ENCODE data around the gene CCDC158. TPM values are rescaled to one million over a fixed set of nuclear protein-coding genes. Genes with fewer than 3 reads are reported as not detected.
"Not testable (repeated sequence)": the region's sequence is repeated elsewhere in the genome, so short reads cannot be mapped to it uniquely, and the experiment has no call there.

The CCDC158 gene
- total RNA-seq, 1 donor from 2014 or later: 1.1 TPM

- Histone ChIP-seq H3K36me3 (no peaks in the 10 kb centered on the region), H3K4me1 (no peaks in the 10 kb centered on the region), H3K9me3 (peaks cover 4 to 7% of the 10 kb centered on the region in 2 donors), H3K27ac (no peak overlapping the region), H3K27me3 (no peaks in the 10 kb centered on the region), H3K4me3 (no peak overlapping the region)
- no peak for DNase-seq (ENCODE audit: low spot score in 2 of 2)
- intact Hi-C loops (cut with DNase I): no loop called here
- no peak for TF ChIP-seq CTCF (IDR thresholded peaks at IDR 0.05)
Measured at GRCh38 chr4:76298227-76298626, 122.7 kb downstream of the CCDC158 start.

- no peak for DNase-seq (ENCODE audit: low spot score in 2 of 2)
- Histone ChIP-seq H3K4me3 (no peak overlapping the region), H3K36me3 (no peaks in the 10 kb centered on the region), H3K9me3 (peaks cover 4 to 7% of the 10 kb centered on the region in 2 donors), H3K27ac (no peak overlapping the region), H3K27me3 (no peaks in the 10 kb centered on the region), H3K4me1 (no peaks in the 10 kb centered on the region)
- intact Hi-C loops (cut with DNase I): no loop called here
- TF ChIP-seq CTCF (IDR thresholded peaks at IDR 0.05): no peak
Measured at GRCh38 chr4:76296286-76296820, 124.6 kb downstream of the CCDC158 start.

GRCh38 chr4:76293772-76294171 lies 127.2 kb downstream of the CCDC158 start:
- no peak for TF ChIP-seq CTCF (IDR thresholded peaks at IDR 0.05)
- Histone ChIP-seq H3K27ac (no peak overlapping the region), H3K4me3 (no peak overlapping the region), H3K36me3 (no peaks in the 10 kb centered on the region), H3K4me1 (no peaks in the 10 kb centered on the region), H3K9me3 (peaks cover 4 to 7% of the 10 kb centered on the region in 2 donors), H3K27me3 (no peaks in the 10 kb centered on the region)
- no peak for DNase-seq (ENCODE audit: low spot score in 2 of 2)
- intact Hi-C loops (cut with DNase I): no loop called here

GRCh38 chr4:76292730-76293129 lies 128.2 kb downstream of the CCDC158 start:
- no peak for TF ChIP-seq CTCF (IDR thresholded peaks at IDR 0.05)
- Histone ChIP-seq H3K27ac (no peak overlapping the region), H3K4me3 (no peak overlapping the region), H3K4me1 (no peaks in the 10 kb centered on the region), H3K9me3 (peaks cover 4 to 7% of the 10 kb centered on the region in 2 donors), H3K27me3 (no peaks in the 10 kb centered on the region), H3K36me3 (no peaks in the 10 kb centered on the region)
- no peak for DNase-seq (ENCODE audit: low spot score in 2 of 2)
- intact Hi-C loops (cut with DNase I): no loop called here

GRCh38 chr4:76287811-76288210 lies 133.1 kb downstream of the CCDC158 start:
- DNase-seq (ENCODE audit: low spot score in 2 of 2); H3K27ac ChIP-seq; H3K4me1 ChIP-seq; H3K36me3 ChIP-seq; intact Hi-C loops (cut with DNase I); H3K27me3 ChIP-seq; H3K4me3 ChIP-seq; H3K9me3 ChIP-seq: not testable (repeated sequence)

GRCh38 chr4:76283900-76284299 lies 137.0 kb downstream of the CCDC158 start:
- no peaks in the 10 kb centered on the region for H3K4me1 ChIP-seq
- no peaks in the 10 kb centered on the region for H3K36me3 ChIP-seq
- TF ChIP-seq CTCF (IDR thresholded peaks at IDR 0.05): no peak
- intact Hi-C loops (cut with DNase I): no loop called here
- peaks cover 0 to 9% of the 10 kb centered on the region in 2 donors for H3K9me3 ChIP-seq
- no peak for DNase-seq (ENCODE audit: low spot score in 2 of 2)
- H3K27me3 ChIP-seq: no peaks in the 10 kb centered on the region
- no peak overlapping the region for H3K27ac ChIP-seq
- no peak overlapping the region for H3K4me3 ChIP-seq
